ENCODE results near the gene C10orf120.

The C10orf120 gene

DNA sequence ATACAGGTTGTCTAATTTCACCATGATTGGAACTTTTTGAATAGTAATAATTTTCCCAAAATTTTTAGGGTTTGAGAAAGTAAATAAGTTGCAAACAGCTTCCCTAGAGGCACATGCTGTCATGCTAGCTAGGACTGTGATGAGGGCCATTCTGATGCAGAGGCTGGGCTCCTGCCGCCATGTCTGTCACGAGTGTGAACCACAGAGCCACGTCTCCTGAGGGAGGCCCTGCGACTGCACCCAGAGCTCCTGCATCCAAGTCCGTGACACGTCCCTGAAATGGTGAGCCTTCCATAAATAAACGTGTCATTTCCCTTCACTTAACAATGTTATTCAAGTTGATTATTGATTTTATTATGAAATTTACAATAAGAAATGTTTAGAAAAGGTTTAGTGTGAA lies 40.0 kb downstream of the C10orf120 start:
- no peak for TF ChIP-seq EZH2phosphoT487 (IDR thresholded peaks at IDR 0.05; ENCODE audit: borderline replicate concordance, low read length)
- TF ChIP-seq, protein P1, sequence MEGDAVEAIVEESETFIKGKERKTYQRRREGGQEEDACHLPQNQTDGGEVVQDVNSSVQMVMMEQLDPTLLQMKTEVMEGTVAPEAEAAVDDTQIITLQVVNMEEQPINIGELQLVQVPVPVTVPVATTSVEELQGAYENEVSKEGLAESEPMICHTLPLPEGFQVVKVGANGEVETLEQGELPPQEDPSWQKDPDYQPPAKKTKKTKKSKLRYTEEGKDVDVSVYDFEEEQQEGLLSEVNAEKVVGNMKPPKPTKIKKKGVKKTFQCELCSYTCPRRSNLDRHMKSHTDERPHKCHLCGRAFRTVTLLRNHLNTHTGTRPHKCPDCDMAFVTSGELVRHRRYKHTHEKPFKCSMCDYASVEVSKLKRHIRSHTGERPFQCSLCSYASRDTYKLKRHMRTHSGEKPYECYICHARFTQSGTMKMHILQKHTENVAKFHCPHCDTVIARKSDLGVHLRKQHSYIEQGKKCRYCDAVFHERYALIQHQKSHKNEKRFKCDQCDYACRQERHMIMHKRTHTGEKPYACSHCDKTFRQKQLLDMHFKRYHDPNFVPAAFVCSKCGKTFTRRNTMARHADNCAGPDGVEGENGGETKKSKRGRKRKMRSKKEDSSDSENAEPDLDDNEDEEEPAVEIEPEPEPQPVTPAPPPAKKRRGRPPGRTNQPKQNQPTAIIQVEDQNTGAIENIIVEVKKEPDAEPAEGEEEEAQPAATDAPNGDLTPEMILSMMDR (IDR thresholded peaks at IDR 0.05; ENCODE audit: low read depth, low read length, poor library complexity, severe bottlenecking), result no peak
- no peaks in the 10 kb centered on the region for H3K9me3 ChIP-seq (ENCODE audit: control insufficient read depth, insufficient read depth, low read length)
- H3K4me2 ChIP-seq (ENCODE audit: low read length), result no peak overlapping the region
- H3K4me3 ChIP-seq (ENCODE audit: low read length), result no peak overlapping the region
- no peaks in the 10 kb centered on the region for H3K79me2 ChIP-seq (ENCODE audit: control insufficient read depth, low read length)
- no peak overlapping the region for H3K27ac ChIP-seq (ENCODE audit: low read depth, low read length)
- no peaks in the 10 kb centered on the region for H3K27me3 ChIP-seq (ENCODE audit: control insufficient read depth, low read length)
- H3K4me1 ChIP-seq (ENCODE audit: control insufficient read depth, low read length), result no peaks in the 10 kb centered on the region
- H4K20me1 ChIP-seq (ENCODE audit: control insufficient read depth, insufficient read depth, low read depth, low read length), result no peaks in the 10 kb centered on the region
- H3F3A ChIP-seq (ENCODE audit: control insufficient read depth, insufficient read depth), result no peaks in the 10 kb centered on the region
- H3K9me2 ChIP-seq (replicated peaks; ENCODE audit: control insufficient read depth, low read length), result no peaks in the 10 kb centered on the region
- H3K36me3 ChIP-seq (ENCODE audit: control insufficient read depth, low read length), result no peaks in the 10 kb centered on the region

DNA sequence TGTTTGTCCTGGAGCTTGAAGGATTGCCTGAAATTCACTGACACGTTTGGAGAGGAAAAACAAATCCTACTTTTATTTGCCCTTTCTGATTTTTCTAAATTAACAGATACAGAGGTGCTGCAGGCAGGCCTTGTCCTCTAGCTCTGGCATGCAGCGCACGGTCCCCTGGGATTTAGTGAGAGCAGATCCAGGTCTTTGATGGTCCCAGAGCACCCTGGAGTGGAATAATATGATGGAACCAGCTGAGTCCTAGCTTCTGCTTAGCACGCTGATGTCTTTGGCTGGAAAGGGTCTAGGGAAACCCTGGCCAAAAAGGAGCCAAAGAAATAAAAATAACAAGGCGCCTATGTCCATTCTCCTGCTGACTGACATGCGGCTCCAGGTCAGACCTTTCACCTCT lies 40.5 kb downstream of the C10orf120 start:
- H3K4me1 ChIP-seq (ENCODE audit: control insufficient read depth, low read length), result no peaks in the 10 kb centered on the region
- no peaks in the 10 kb centered on the region for H3K27me3 ChIP-seq (ENCODE audit: control insufficient read depth, low read length)
- H3K36me3 ChIP-seq (ENCODE audit: control insufficient read depth, low read length), result no peaks in the 10 kb centered on the region
- no peak overlapping the region for H3K4me2 ChIP-seq (ENCODE audit: low read length)
- TF ChIP-seq EZH2phosphoT487 (IDR thresholded peaks at IDR 0.05; ENCODE audit: borderline replicate concordance, low read length), result no peak
- TF ChIP-seq, protein P1 (IDR thresholded peaks at IDR 0.05; ENCODE audit: low read depth, low read length, poor library complexity, severe bottlenecking), result no peak
- H3K79me2 ChIP-seq (ENCODE audit: control insufficient read depth, low read length), result no peaks in the 10 kb centered on the region
- H4K20me1 ChIP-seq (ENCODE audit: control insufficient read depth, insufficient read depth, low read depth, low read length), result no peaks in the 10 kb centered on the region
- H3K27ac ChIP-seq (ENCODE audit: low read depth, low read length), result no peak overlapping the region
- no peaks in the 10 kb centered on the region for H3F3A ChIP-seq (ENCODE audit: control insufficient read depth, insufficient read depth)
- H3K9me2 ChIP-seq (replicated peaks; ENCODE audit: control insufficient read depth, low read length), result no peaks in the 10 kb centered on the region
- no peaks in the 10 kb centered on the region for H3K9me3 ChIP-seq (ENCODE audit: control insufficient read depth, insufficient read depth, low read length)
- H3K4me3 ChIP-seq (ENCODE audit: low read length), result no peak overlapping the region

DNA sequence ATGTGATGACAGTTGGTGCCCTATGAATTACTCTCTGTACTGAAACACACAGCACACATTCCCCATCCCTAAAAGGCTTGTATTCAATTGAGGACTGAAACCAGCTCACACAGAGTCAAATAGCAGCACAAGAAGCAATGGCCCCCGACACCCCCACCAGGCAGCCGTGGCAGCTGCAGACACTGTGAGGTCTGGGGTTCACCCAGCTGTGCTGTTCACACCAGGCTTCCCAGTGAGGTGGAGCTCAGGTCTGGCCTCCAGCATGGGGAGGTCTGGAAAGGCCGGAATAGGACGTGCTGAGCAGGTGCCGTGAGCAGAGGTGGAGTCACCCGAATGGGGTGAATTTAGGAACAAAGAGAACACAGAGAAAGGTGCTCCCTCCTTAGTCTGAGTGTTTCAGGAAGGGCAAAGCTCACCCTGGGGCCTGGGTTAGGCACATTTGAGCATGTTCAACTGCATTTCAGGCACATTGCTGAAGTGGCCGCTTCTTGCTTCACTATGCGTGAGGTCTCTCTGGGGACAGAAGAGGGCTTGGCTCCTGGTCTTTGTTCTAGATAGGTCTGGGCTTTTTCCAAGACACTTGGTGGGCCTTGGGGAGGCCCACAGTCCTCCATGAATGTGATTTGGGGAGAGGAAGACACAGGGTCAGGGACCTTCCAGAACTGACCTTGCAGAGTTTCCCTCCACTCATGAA lies 41.1 kb downstream of the C10orf120 start:
- H3K9me2 ChIP-seq (replicated peaks; ENCODE audit: control insufficient read depth, low read length), result no peaks in the 10 kb centered on the region
- H3F3A ChIP-seq (ENCODE audit: control insufficient read depth, insufficient read depth), result no peaks in the 10 kb centered on the region
- TF ChIP-seq, protein P1 (IDR thresholded peaks at IDR 0.05; ENCODE audit: low read depth, low read length, poor library complexity, severe bottlenecking), result no peak
- no peak for TF ChIP-seq EZH2phosphoT487 (IDR thresholded peaks at IDR 0.05; ENCODE audit: borderline replicate concordance, low read length)
- H3K4me1 ChIP-seq (ENCODE audit: control insufficient read depth, low read length), result no peaks in the 10 kb centered on the region
- H3K27me3 ChIP-seq (ENCODE audit: control insufficient read depth, low read length), result no peaks in the 10 kb centered on the region
- no peak overlapping the region for H3K4me3 ChIP-seq (ENCODE audit: low read length)
- no peak overlapping the region for H3K4me2 ChIP-seq (ENCODE audit: low read length)
- H3K79me2 ChIP-seq (ENCODE audit: control insufficient read depth, low read length), result no peaks in the 10 kb centered on the region
- H3K36me3 ChIP-seq (ENCODE audit: control insufficient read depth, low read length), result no peaks in the 10 kb centered on the region
- no peaks in the 10 kb centered on the region for H4K20me1 ChIP-seq (ENCODE audit: control insufficient read depth, insufficient read depth, low read depth, low read length)
- H3K9me3 ChIP-seq (ENCODE audit: control insufficient read depth, insufficient read depth, low read length), result no peaks in the 10 kb centered on the region
- no peak overlapping the region for H3K27ac ChIP-seq (ENCODE audit: low read depth, low read length)

Measured in DOHH2 (cell line).